MM.1S (cell line): ENCODE data around the gene NTN5.

Experiments
- DNase-seq: peaks from one replicate; pipeline ENCODE4 v3.0.0-alpha.2; 2015
- H2AFZ ChIP-seq: fragments of 300-600 bp; sonication (generic); 2 replicates; pipeline ENCODE4 v1.6.0; 2016; ENCODE audit warnings: antibody characterized with exemption, low read length
- H3F3A ChIP-seq: fragments of 300-600 bp; sonication (generic); 2 replicates; pipeline ENCODE4 v1.6.1; 2016; ENCODE audit warnings: mild to moderate bottlenecking, antibody characterized with exemption, low read length, moderate library complexity, mixed read lengths; ENCODE audit not compliant: insufficient read depth
- H3K27ac ChIP-seq: fragments of 300-600 bp; sonication (generic); 2 replicates; pipeline ENCODE4 v1.5.1; 2016; ENCODE audit warnings: mild to moderate bottlenecking, low read length
- H3K27me3 ChIP-seq: fragments of 300-600 bp; sonication (generic); replicated peaks from 2 replicates; pipeline ENCODE4 v1.6.0; 2016; ENCODE audit warnings: low read length; ENCODE audit not compliant: insufficient read depth
- H3K36me3 ChIP-seq: fragments of 300-600 bp; sonication (generic); replicated peaks from 2 replicates; pipeline ENCODE4 v1.6.1; 2016; ENCODE audit warnings: mild to moderate bottlenecking, low read length, mixed read lengths; ENCODE audit not compliant: insufficient read depth
- H3K4me1 ChIP-seq: fragments of 300-600 bp; sonication (generic); 2 replicates; pipeline ENCODE4 v1.6.1; 2016; ENCODE audit warnings: low read length, mixed read lengths
- H3K4me2 ChIP-seq: fragments of 300-600 bp; sonication (generic); 2 replicates; pipeline ENCODE4 v1.6.0; 2016; ENCODE audit warnings: low read depth, low read length
- H3K4me3 ChIP-seq: fragments of 300-600 bp; sonication (generic); 2 replicates; pipeline ENCODE4 v1.5.1; 2016; ENCODE audit warnings: low read length, mixed read lengths
- H3K79me2 ChIP-seq: fragments of 300-600 bp; sonication (generic); 2 replicates; pipeline ENCODE4 v1.6.1; 2016; ENCODE audit warnings: mixed run types, low read length, mixed read lengths
- H3K9ac ChIP-seq: fragments of 300-600 bp; sonication (generic); 2 replicates; pipeline ENCODE4 v1.6.1; 2016; ENCODE audit warnings: low read length, mixed read lengths
- H3K9me2 ChIP-seq: fragments of 300-600 bp; sonication (generic); replicated peaks from 2 replicates; pipeline ENCODE4 v1.6.1; 2016; ENCODE audit warnings: mild to moderate bottlenecking, low read length, mixed read lengths; ENCODE audit not compliant: insufficient read depth
- H3K9me3 ChIP-seq: fragments of 300-600 bp; sonication (generic); replicated peaks from 2 replicates; pipeline ENCODE4 v1.6.1; 2016; ENCODE audit warnings: mild to moderate bottlenecking, low read length, mixed read lengths; ENCODE audit not compliant: insufficient read depth
- H4K20me1 ChIP-seq: fragments of 300-600 bp; sonication (generic); 2 replicates; pipeline ENCODE4 v1.6.1; 2016; ENCODE audit warnings: mild to moderate bottlenecking, low read length, moderate library complexity, mixed read lengths; ENCODE audit not compliant: insufficient read depth
- CTCF ChIP-seq: fragments of 300-600 bp; sonication (generic); IDR thresholded peaks from 2 replicates; pipeline ENCODE4 v1.5.1; 2016; ENCODE audit warnings: antibody characterized with exemption, low read length, mixed read lengths
- EZH2 ChIP-seq: fragments of 300-600 bp; sonication (generic); optimal IDR thresholded peaks from 2 replicates; pipeline ENCODE3; 2017; ENCODE audit warnings: low read depth, mild to moderate bottlenecking, antibody characterized with exemption, low read length, mixed read lengths
- EZH2phosphoT487 ChIP-seq: fragments of 300-600 bp; sonication (generic); IDR thresholded peaks from 2 replicates; pipeline ENCODE4 v1.6.1; 2018; ENCODE audit warnings: antibody characterized with exemption, low read length

The NTN5 gene

GRCh38 chr19:48702701-48703100, 29.9 kb upstream of the NTN5 start:
- H4K20me1 ChIP-seq: no peaks in the 10 kb centered on the region
- no peaks in the 10 kb centered on the region for H3K4me1 ChIP-seq
- no peak overlapping the region for H3K4me2 ChIP-seq
- no peaks in the 10 kb centered on the region for H3K9me2 ChIP-seq
- H3K9me3 ChIP-seq: no peaks in the 10 kb centered on the region
- H3K9ac ChIP-seq: no peak overlapping the region
- TF ChIP-seq EZH2phosphoT487 (no peak), CTCF (no peak), EZH2 (no peak)
- no peak overlapping the region for H3K4me3 ChIP-seq
- DNase-seq: no peak
- H3F3A ChIP-seq: no peaks in the 10 kb centered on the region
- no peaks in the 10 kb centered on the region for H3K79me2 ChIP-seq
- H3K27ac ChIP-seq: no peak overlapping the region
- no peaks in the 10 kb centered on the region for H3K36me3 ChIP-seq
- no peak overlapping the region for H2AFZ ChIP-seq
- H3K27me3 ChIP-seq: peaks cover 88% of the 10 kb centered on the region

GRCh38 chr19:48698046-48698445, 25.2 kb upstream of the NTN5 start:
- peaks cover 94% of the 10 kb centered on the region for H3K27me3 ChIP-seq
- no peak overlapping the region for H3K4me3 ChIP-seq
- H3K9me2 ChIP-seq: no peaks in the 10 kb centered on the region
- no peaks in the 10 kb centered on the region for H3F3A ChIP-seq
- no peak overlapping the region for H3K9ac ChIP-seq
- no peak overlapping the region for H2AFZ ChIP-seq
- no peaks in the 10 kb centered on the region for H3K4me1 ChIP-seq
- no peaks in the 10 kb centered on the region for H3K36me3 ChIP-seq
- H3K9me3 ChIP-seq: no peaks in the 10 kb centered on the region
- no peak overlapping the region for H3K27ac ChIP-seq
- TF ChIP-seq EZH2phosphoT487: no peak
- TF ChIP-seq CTCF: no peak
- no peak for TF ChIP-seq EZH2
- H4K20me1 ChIP-seq: no peaks in the 10 kb centered on the region
- no peaks in the 10 kb centered on the region for H3K79me2 ChIP-seq
- no peak overlapping the region for H3K4me2 ChIP-seq
- no peak for DNase-seq

GRCh38 chr19:48696353-48697010, 23.7 kb upstream of the NTN5 start:
- Histone ChIP-seq H3K4me3 (no peak overlapping the region), H2AFZ (peak overlapping the region; percentile 37; the same call in 1 of the 2 replicates), H3K9me3 (no peaks in the 10 kb centered on the region), H3K9me2 (no peaks in the 10 kb centered on the region), H4K20me1 (no peaks in the 10 kb centered on the region), H3K36me3 (no peaks in the 10 kb centered on the region), H3K27ac (no peak overlapping the region), H3K4me1 (no peaks in the 10 kb centered on the region), H3F3A (no peaks in the 10 kb centered on the region), H3K9ac (no peak overlapping the region), H3K27me3 (peaks cover 94% of the 10 kb centered on the region), H3K4me2 (no peak overlapping the region; the same call in 1 of the 2 replicates), H3K79me2 (no peaks in the 10 kb centered on the region)
- no peak for DNase-seq
- TF ChIP-seq EZH2: no peak
- TF ChIP-seq CTCF: no peak
- TF ChIP-seq EZH2phosphoT487: no peak
